Astrocyte of the cerebellum (primary cell): ENCODE results near the gene COL23A1.

Experiments
- DNase-seq: peaks from one replicate; pipeline ENCODE4 v3.0.0-alpha.2; 2011; ENCODE audit warnings: low read depth
- H3K4me3 ChIP-seq: 2 replicates; pipeline ENCODE4 v1.5.1; 2011; ENCODE audit warnings: mild to moderate bottlenecking, low read depth, low read length, moderate library complexity
- CTCF ChIP-seq: IDR thresholded peaks from 2 replicates; pipeline ENCODE4 v1.5.1; 2012; ENCODE audit warnings: low read length, low read depth, moderate library complexity, mild to moderate bottlenecking; ENCODE audit errors: missing control alignments
- in situ Hi-C: cut with HindIII; loops from 2 replicates; pipeline ENCODE4 v1.10.0; 2017; ENCODE audit warnings: low sequenced_read_pairs

COL23A1 gene

DNA sequence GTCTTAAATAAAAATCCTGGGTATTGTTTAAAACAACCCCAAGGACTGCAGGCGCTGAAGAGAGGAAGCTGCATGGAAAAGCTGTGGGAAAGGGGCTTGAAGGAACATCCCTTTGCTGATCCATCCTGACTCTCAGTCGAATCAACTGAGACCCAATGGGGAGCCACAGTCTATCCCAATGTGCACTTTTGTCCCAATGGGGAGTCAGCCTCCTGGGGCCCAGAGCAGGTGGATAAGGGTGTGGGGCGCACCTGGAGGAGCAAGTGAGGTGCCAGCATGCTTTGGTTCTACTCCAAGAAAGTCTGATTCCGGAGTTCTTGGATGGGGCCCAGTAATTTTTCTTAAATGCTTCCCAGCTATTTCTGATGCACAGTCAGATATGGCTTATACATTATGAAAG is 118.1 kb downstream of the COL23A1 start:
- H3K4me3 ChIP-seq, result no peak overlapping the region
- no peak for TF ChIP-seq CTCF
- in situ Hi-C loops, result no loop called here
- no peak for DNase-seq

DNA sequence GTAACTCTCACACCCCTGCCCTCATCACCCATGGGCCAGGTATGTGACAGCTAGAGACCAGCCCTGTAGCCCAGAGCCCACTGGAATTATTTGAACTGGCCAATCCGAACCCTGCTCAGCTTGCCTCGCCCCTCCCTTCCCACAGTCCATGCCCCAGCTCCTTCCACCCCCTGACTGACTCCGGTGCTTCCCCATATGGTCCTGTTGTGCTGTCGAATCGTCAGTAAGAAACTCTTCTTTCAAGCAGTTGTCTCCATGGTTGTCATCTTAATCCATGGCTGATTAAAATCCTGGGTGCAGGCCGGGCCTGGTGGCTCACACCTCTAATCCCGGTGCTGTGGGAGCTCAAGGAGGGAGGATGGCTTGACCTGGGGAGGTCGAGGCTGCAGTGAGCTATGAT is 118.5 kb downstream of the COL23A1 start:
- in situ Hi-C loops, result no loop called here
- TF ChIP-seq CTCF, result no peak
- H3K4me3 ChIP-seq, result no peak overlapping the region
- no peak for DNase-seq

- no peak overlapping the region for H3K4me3 ChIP-seq
- TF ChIP-seq CTCF, result no peak
- no peak for DNase-seq
- in situ Hi-C loops, result no loop called here
Measured at GRCh38 chr5:178470760-178471025, 119.5 kb downstream of the COL23A1 start.

GRCh38 chr5:178469975-178470759 is 120.0 kb downstream of the COL23A1 start:
- in situ Hi-C loops, result no loop called here
- H3K4me3 ChIP-seq, result no peak overlapping the region

GRCh38 chr5:178469011-178469974 is 120.9 kb downstream of the COL23A1 start:
- no peak for DNase-seq
- in situ Hi-C loops, result no loop called here
- no peak for TF ChIP-seq CTCF
- H3K4me3 ChIP-seq, result no peak overlapping the region

More at GRCh38 chr5:178469975-178470759, 120.0 kb downstream of the COL23A1 start:
- no peak for TF ChIP-seq CTCF
- DNase-seq, result no peak

GRCh38 chr5:178468196-178468685 is 122.0 kb downstream of the COL23A1 start:
- in situ Hi-C loops, result no loop called here
- no peak overlapping the region for H3K4me3 ChIP-seq

More at GRCh38 chr5:178468196-178468685, 122.0 kb downstream of the COL23A1 start:
- TF ChIP-seq CTCF, result no peak
- no peak for DNase-seq
